Testis (tissue), 3 donors: ENCODE measurements around the gene MAGEA12. TPM values are rescaled to one million over a fixed set of nuclear protein-coding genes. Genes with fewer than 3 reads are reported as not detected.

ENCODE experiments used
- polyA plus RNA-seq: library from polyadenylated mRNA; stranded (reverse); fragments of 350-450 nt; fragmentation: Illumina TruSeq; extraction: RNeasy Lipid Tissue Mini Kit (QIAGEN cat#74804); gene quantifications from one replicate; pipeline ENCODE4 v1.2.3, GENCODE V29; 2014; ENCODE audit warnings: low read depth, low replicate concordance; ENCODE audit not compliant: insufficient read depth
- total RNA-seq, 2 donors: library from RNA; depleted of rRNA; stranded (reverse); fragments of >200 nt; gene quantifications; one replicate each; pipeline ENCODE4 v1.2.3, GENCODE V29; 2016

The MAGEA12 gene
- total and polyA plus RNA-seq, 3 donors from 2014 or later = 5.6 to 11.4 (median 8.9) TPM

Other genes with a start within 250 kb of the MAGEA12 start
- 1 to 10 TPM; 3.5 to 9.6 TPM for gene GABRQ, start 95.9 kb upstream of the MAGEA12 start, total RNA-seq
- 2.4 TPM for gene GABRQ, start 95.9 kb upstream of the MAGEA12 start, polyA plus RNA-seq
- 10 to 100 TPM; 16.0 to 16.3 TPM for gene MAGEA3, start 35.0 kb upstream of the MAGEA12 start, total RNA-seq
- 16.1 TPM for gene MAGEA3, start 35.0 kb upstream of the MAGEA12 start, polyA plus RNA-seq
- under 1 TPM in 1 of 2 donors, not detected in 1; 0.50 TPM for gene CSAG2, start 24.5 kb upstream of the MAGEA12 start, total RNA-seq
- not detected for gene CSAG2, start 24.5 kb upstream of the MAGEA12 start, polyA plus RNA-seq
- 1 to 10 TPM; 2.1 to 8.6 TPM for gene MAGEA2B, start 19.1 kb upstream of the MAGEA12 start, total RNA-seq
- 4.9 TPM for gene MAGEA2B, start 19.1 kb upstream of the MAGEA12 start, polyA plus RNA-seq
- under 1 TPM in 1 of 2 donors, not detected in 1; 0.50 TPM for gene CSAG1, start within 50 bp of the MAGEA12 start, total RNA-seq
- 3.3 TPM for gene CSAG1, start within 50 bp of the MAGEA12 start, polyA plus RNA-seq
- 1 to 10 TPM; 6.1 to 9.2 TPM for gene MAGEA2, start 20.1 kb downstream of the MAGEA12 start, total RNA-seq
- 6.2 TPM for gene MAGEA2, start 20.1 kb downstream of the MAGEA12 start, polyA plus RNA-seq
- 1 to 10 TPM; 1.9 to 6.0 TPM for gene CSAG3, start 25.5 kb downstream of the MAGEA12 start, total RNA-seq
- gene CSAG3, start 25.5 kb downstream of the MAGEA12 start, polyA plus RNA-seq = 6.0 TPM
- gene MAGEA6, start 35.9 kb downstream of the MAGEA12 start, total RNA-seq = 10 to 100 TPM; 11.0 to 11.3 TPM
- gene MAGEA6, start 35.9 kb downstream of the MAGEA12 start, polyA plus RNA-seq = 13.4 TPM
- 10 to 100 TPM; 27.0 to 32.4 TPM for gene CETN2, start 97.0 kb downstream of the MAGEA12 start, total RNA-seq
- 43.8 TPM for gene CETN2, start 97.0 kb downstream of the MAGEA12 start, polyA plus RNA-seq
- 10 to 100 TPM; 14.6 to 17.9 TPM for gene NSDHL, start 97.3 kb downstream of the MAGEA12 start, total RNA-seq
- gene NSDHL, start 97.3 kb downstream of the MAGEA12 start, polyA plus RNA-seq = 20.0 TPM
- 1 to 10 TPM; 5.9 to 6.9 TPM for gene ZNF185, start 164.3 kb downstream of the MAGEA12 start, total RNA-seq
- 11.1 TPM for gene ZNF185, start 164.3 kb downstream of the MAGEA12 start, polyA plus RNA-seq